NT2/D1 (cell line): ENCODE data around the gene CD44.

Experiments
- DNase-seq: peaks from one replicate; pipeline ENCODE4 v3.0.0-alpha.2; 2011; ENCODE audit warnings: low read depth, low spot score
- H3K27me3 ChIP-seq: 2 replicates; pipeline ENCODE4 v1.6.0; 2011; ENCODE audit warnings: mild to moderate bottlenecking; ENCODE audit not compliant: insufficient read length, insufficient read depth
- H3K36me3 ChIP-seq: 2 replicates; pipeline ENCODE4 v1.6.1; 2011; ENCODE audit warnings: mild to moderate bottlenecking, low read length, mixed read lengths; ENCODE audit not compliant: insufficient read depth, insufficient read length
- H3K4me1 ChIP-seq: 2 replicates; pipeline ENCODE4 v1.5.1; 2011; ENCODE audit not compliant: insufficient read depth, insufficient read length
- H3K4me3 ChIP-seq: 2 replicates; pipeline ENCODE4 v1.5.1; 2011; ENCODE audit warnings: low read depth; ENCODE audit not compliant: insufficient read length
- H3K9ac ChIP-seq: 2 replicates; pipeline ENCODE4 v1.6.0; 2011; ENCODE audit warnings: low read depth; ENCODE audit not compliant: insufficient read length
- H3K9me3 ChIP-seq: 2 replicates; pipeline ENCODE4 v1.5.1; 2011; ENCODE audit warnings: mild to moderate bottlenecking, low read length; ENCODE audit not compliant: insufficient read depth
- SUZ12 ChIP-seq: IDR thresholded peaks from 2 replicates; pipeline ENCODE4 v1.6.1; 2011; ENCODE audit not compliant: insufficient read length, insufficient read depth; ENCODE audit errors: extremely low read depth
- YY1 ChIP-seq: IDR thresholded peaks from 2 replicates; pipeline ENCODE4 v1.6.1; 2011; ENCODE audit not compliant: insufficient read length, insufficient read depth
- ZNF274 ChIP-seq: IDR thresholded peaks from 2 replicates; pipeline ENCODE4 v1.6.1; 2011; ENCODE audit warnings: mild to moderate bottlenecking, low read depth, low read length

Gene CD44

GRCh38 chr11:35233518-35233917 lies 94.5 kb downstream of the CD44 start:
- Histone ChIP-seq H3K36me3 (peaks cover 29% of the 10 kb centered on the region), H3K27me3 (no peaks in the 10 kb centered on the region), H3K4me1 (no peaks in the 10 kb centered on the region), H3K9ac (no peak overlapping the region), H3K9me3 (no peaks in the 10 kb centered on the region), H3K4me3 (no peak overlapping the region)
- no peak for DNase-seq
- TF ChIP-seq SUZ12 (no peak), YY1 (no peak), ZNF274 (no peak)

- Histone ChIP-seq H3K27me3 (no peaks in the 10 kb centered on the region), H3K4me3 (no peak overlapping the region), H3K36me3 (peaks cover 18% of the 10 kb centered on the region), H3K9ac (no peak overlapping the region), H3K9me3 (no peaks in the 10 kb centered on the region), H3K4me1 (no peaks in the 10 kb centered on the region)
- TF ChIP-seq YY1 (no peak), SUZ12 (no peak), ZNF274 (no peak)
- DNase-seq, result no peak
Observed at GRCh38 chr11:35234460-35235156, 95.6 kb downstream of the CD44 start.

- Histone ChIP-seq H3K4me1 (no peaks in the 10 kb centered on the region), H3K4me3 (no peak overlapping the region), H3K27me3 (no peaks in the 10 kb centered on the region), H3K9me3 (no peaks in the 10 kb centered on the region), H3K9ac (no peak overlapping the region), H3K36me3 (peaks cover 16% of the 10 kb centered on the region)
- TF ChIP-seq ZNF274 (no peak), YY1 (no peak), SUZ12 (no peak)
- DNase-seq, result no peak
Observed at GRCh38 chr11:35235157-35235468, 96.1 kb downstream of the CD44 start.

GRCh38 chr11:35235498-35235897 lies 96.5 kb downstream of the CD44 start:
- no peak for DNase-seq
- Histone ChIP-seq H3K36me3 (peaks cover 12% of the 10 kb centered on the region), H3K4me1 (no peaks in the 10 kb centered on the region), H3K27me3 (no peaks in the 10 kb centered on the region), H3K9me3 (no peaks in the 10 kb centered on the region), H3K9ac (no peak overlapping the region), H3K4me3 (no peak overlapping the region)
- TF ChIP-seq SUZ12 (no peak), YY1 (no peak)

- DNase-seq, result no peak
- H3K4me3 ChIP-seq, result no peak overlapping the region
- peaks cover 6% of the 10 kb centered on the region for H3K36me3 ChIP-seq
- no peaks in the 10 kb centered on the region for H3K9me3 ChIP-seq
- no peak overlapping the region for H3K9ac ChIP-seq
- TF ChIP-seq SUZ12 (no peak), ZNF274 (no peak), YY1 (no peak)
- no peaks in the 10 kb centered on the region for H3K27me3 ChIP-seq
- no peaks in the 10 kb centered on the region for H3K4me1 ChIP-seq
Observed at GRCh38 chr11:35235936-35236666, 97.1 kb downstream of the CD44 start.

- no peak for DNase-seq
- no peak overlapping the region for H3K9ac ChIP-seq
- H3K4me1 ChIP-seq, result no peaks in the 10 kb centered on the region
- no peaks in the 10 kb centered on the region for H3K9me3 ChIP-seq
- H3K27me3 ChIP-seq, result no peaks in the 10 kb centered on the region
- no peak overlapping the region for H3K4me3 ChIP-seq
- H3K36me3 ChIP-seq, result peaks cover under 1% of the 10 kb centered on the region
- no peak for TF ChIP-seq YY1
- no peak for TF ChIP-seq ZNF274
- no peak for TF ChIP-seq SUZ12
Observed at GRCh38 chr11:35236667-35237003, 97.7 kb downstream of the CD44 start.

- Histone ChIP-seq H3K9me3 (no peaks in the 10 kb centered on the region), H3K27me3 (no peaks in the 10 kb centered on the region), H3K9ac (no peak overlapping the region), H3K36me3 (no peaks in the 10 kb centered on the region), H3K4me3 (no peak overlapping the region), H3K4me1 (no peaks in the 10 kb centered on the region)
- DNase-seq, result no peak
- TF ChIP-seq SUZ12 (no peak), YY1 (no peak), ZNF274 (no peak)
Observed at GRCh38 chr11:35237351-35237750, 98.4 kb downstream of the CD44 start.
